AG04450 (cell line): Measurements from ENCODE around the gene TRAK1. TPM values are rescaled to one million over a fixed set of nuclear protein-coding genes. Genes with fewer than 3 reads are reported as not detected.

Experiments
- CTCF ChIA-PET: fragments of 300-600, 350-600 bp; formaldehyde crosslinking; extraction: SDS; loops from one replicate; lab custom pipeline; 2022; ENCODE audit warnings: antibody characterized with exemption, inconsistent platforms; lab: Charles Lee
- POLR2A ChIA-PET: fragments of 350-600 bp; formaldehyde crosslinking; extraction: SDS; loops from one replicate; lab custom pipeline; 2021; ENCODE audit warnings: antibody characterized with exemption, inconsistent platforms; lab: Yijun Ruan, JAX
- DNase-seq: peaks from one replicate; pipeline ENCODE4 v3.0.0-alpha.2; 2011; ENCODE audit warnings: low read depth, low spot score
- H3K27ac ChIP-seq: one replicate; pipeline ENCODE4 v1.5.1; 2012; ENCODE audit warnings: low read depth, low read length, control low read depth
- H3K27me3 ChIP-seq: one replicate; pipeline ENCODE4 v1.6.0; 2012; ENCODE audit warnings: low read length; ENCODE audit not compliant: control insufficient read depth, insufficient read depth
- H3K4me3 ChIP-seq: 2 replicates; pipeline ENCODE4 v1.5.1; 2011; ENCODE audit warnings: mild to moderate bottlenecking, low read depth, low read length, control low read depth
- H3K9me3 ChIP-seq: 2 replicates; pipeline ENCODE4 v1.5.1; 2012; ENCODE audit warnings: low read length; ENCODE audit not compliant: control insufficient read depth, insufficient read depth
- CTCF ChIP-seq: IDR thresholded peaks from 2 replicates; pipeline ENCODE4 v1.5.1; 2011; ENCODE audit warnings: low read depth, low read length, control low read depth, inconsistent platforms
- polyA plus RNA-seq: library from polyadenylated mRNA; depleted of rRNA; stranded (reverse); fragments of >200 nt; gene quantifications from 2 replicates; pipeline ENCODE4 v1.2.3, GENCODE V29; 2011; rRNA removed
- small RNA-seq: library from RNA; depleted of rRNA; stranded (forward); fragments of <200 nt; gene quantifications from one replicate; pipeline ENCODE3, GENCODE V24; 2012; ENCODE audit warnings: low read depth; ENCODE audit not compliant: insufficient read length

The TRAK1 gene
- polyA plus RNA-seq, 1 experiment = 22.3 TPM

- CTCF ChIA-PET = no interaction called here
- POLR2A ChIA-PET = no interaction called here
- Histone ChIP-seq H3K27ac (no peak overlapping the region), H3K9me3 (no peaks in the 10 kb centered on the region), H3K4me3 (no peak overlapping the region), H3K27me3 (peaks cover 8% of the 10 kb centered on the region)
- no peak for DNase-seq
- no peak for TF ChIP-seq CTCF
Observed at GRCh38 chr3:42274266-42274665, 183.1 kb downstream of the TRAK1 start.

DNA sequence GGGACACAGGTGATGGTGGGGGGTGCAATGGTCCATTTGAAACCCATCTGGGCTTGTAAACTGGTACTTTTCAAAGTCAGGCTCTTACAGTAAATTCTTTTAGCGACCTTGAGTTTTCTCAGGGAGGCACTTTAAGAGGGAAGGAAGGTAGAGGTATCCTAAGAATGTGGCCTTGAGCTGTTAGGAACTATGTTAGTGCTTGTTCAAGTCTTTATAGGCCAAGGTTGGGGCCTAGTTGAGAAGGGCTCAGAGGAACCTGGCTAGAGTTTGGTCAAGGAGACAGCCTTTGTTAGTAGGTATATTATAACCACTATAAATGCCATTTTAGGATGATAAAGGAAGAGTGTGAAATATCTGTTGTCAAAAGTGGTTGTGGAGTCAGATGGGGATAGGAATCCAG lies 184.1 kb downstream of the TRAK1 start:
- TF ChIP-seq CTCF = no peak
- no peak overlapping the region for H3K4me3 ChIP-seq
- CTCF ChIA-PET = no interaction called here
- no peak for DNase-seq
- no peak overlapping the region for H3K27ac ChIP-seq
- peaks cover 8% of the 10 kb centered on the region for H3K27me3 ChIP-seq
- POLR2A ChIA-PET = no interaction called here
- 0 out of 2 replicates have a peak, but pooled peaks cover 3% of the 10 kb centered on the region for H3K9me3 ChIP-seq

Small RNA genes within 50 kb of the gene (small RNA-seq; reads per million reads assigned to genes)
- not detected for gene RNU4-78P

Other genes starting within 250 kb of the TRAK1 start
- 2.8 and 3.7 TPM in 2 replicates for gene ULK4, start 129.3 kb upstream of the TRAK1 start, polyA plus RNA-seq
- 3.2 and 3.7 TPM in 2 replicates for gene CCK, start 174.8 kb downstream of the TRAK1 start, polyA plus RNA-seq